Prostate gland (tissue), 1 donor: ENCODE measurements around the gene PLSCR5.

Experiments used
- POLR2A ChIP-seq: fragments of 450-650 bp; IDR thresholded peaks from one replicate; pipeline ENCODE4 v1.6.1; 2016; ENCODE audit warnings: antibody characterized with exemption, mild to moderate bottlenecking
- POLR2AphosphoS5 ChIP-seq: sonication (generic); formaldehyde crosslinking; IDR thresholded peaks from one replicate; pipeline ENCODE4 v1.6.1; 2017; ENCODE audit warnings: antibody characterized with exemption

DNA sequence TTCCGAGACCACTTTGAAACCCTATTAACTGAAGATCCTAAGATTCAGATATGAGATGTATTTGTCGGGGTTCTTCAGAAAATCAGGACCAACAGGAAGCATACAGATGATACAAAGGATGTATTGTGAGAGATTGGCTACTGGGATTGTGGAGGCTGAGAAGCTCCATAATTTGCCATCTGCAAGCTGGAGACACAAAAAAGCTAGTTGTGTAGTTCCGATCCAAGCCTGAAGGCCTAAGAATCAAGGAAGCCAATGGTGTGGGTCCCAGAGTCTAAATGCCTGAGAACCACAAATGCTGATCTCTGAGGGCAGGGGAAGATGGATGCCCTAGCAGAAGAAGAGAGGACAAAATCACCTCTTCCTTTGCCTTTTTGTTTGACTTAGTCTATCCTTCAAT lies 49.8 kb downstream of the PLSCR5 start:
- TF ChIP-seq POLR2A (no peak), POLR2AphosphoS5 (no peak)
